NB4 (cell line): ENCODE results near the gene CNGA3.

ENCODE experiments used
- CTCF ChIP-seq: IDR thresholded peaks from one replicate; pipeline ENCODE4 v1.5.1; 2012; ENCODE audit warnings: low read depth, low read length
- POLR2A ChIP-seq: IDR thresholded peaks from 2 replicates; pipeline ENCODE4 v1.6.1; 2011; ENCODE audit warnings: mild to moderate bottlenecking; ENCODE audit not compliant: insufficient read length; ENCODE audit errors: extremely low read depth
- TF ChIP-seq, protein P1 (sequence below): IDR thresholded peaks from 2 replicates; pipeline ENCODE4 v1.6.1; 2011; ENCODE audit warnings: low read depth, low read length

GRCh38 chr2:98399140-98399539, 52.9 kb downstream of the CNGA3 start:
- TF ChIP-seq CTCF (no peak), POLR2A (no peak)
- TF ChIP-seq, protein P1, sequence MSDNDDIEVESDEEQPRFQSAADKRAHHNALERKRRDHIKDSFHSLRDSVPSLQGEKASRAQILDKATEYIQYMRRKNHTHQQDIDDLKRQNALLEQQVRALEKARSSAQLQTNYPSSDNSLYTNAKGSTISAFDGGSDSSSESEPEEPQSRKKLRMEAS: no peak
